NCI-H146 treated with DMSO at 0.1 percent for 48 hours (cell line): Measurements from ENCODE around the gene SETD1B.

Experiments
- DNase-seq: peaks from one replicate; lab custom pipeline; 2025; ENCODE audit not compliant: unreplicated experiment; lab: John Stamatoyannopoulos, UW

The SETD1B gene

GRCh38 chr12:121806546-121807423 is 3.0 kb downstream of the SETD1B start:
- DNase-seq: no peak

- no peak for DNase-seq
Measured at GRCh38 chr12:121807642-121808347, 4.0 kb downstream of the SETD1B start.

- DNase-seq: no peak
Measured at GRCh38 chr12:121808623-121809022, 4.8 kb downstream of the SETD1B start.

GRCh38 chr12:121809712-121810116 is 5.9 kb downstream of the SETD1B start:
- no peak for DNase-seq

GRCh38 chr12:121810234-121810817 is 6.5 kb downstream of the SETD1B start:
- no peak for DNase-seq

- DNase-seq: no peak
Measured at GRCh38 chr12:121810833-121811433, 7.1 kb downstream of the SETD1B start.

- DNase-seq: peak; percentile 63
Measured at GRCh38 chr12:121811434-121812319, 7.9 kb downstream of the SETD1B start.

- DNase-seq: no peak
Measured at GRCh38 chr12:121812320-121812871, 8.6 kb downstream of the SETD1B start.

- no peak for DNase-seq
Measured at GRCh38 chr12:121812921-121813896, 9.4 kb downstream of the SETD1B start.

GRCh38 chr12:121813951-121814350 is 10.1 kb downstream of the SETD1B start:
- no peak for DNase-seq

GRCh38 chr12:121814429-121815119 is 10.8 kb downstream of the SETD1B start:
- DNase-seq: no peak

- no peak for DNase-seq
Measured at GRCh38 chr12:121815263-121815662, 11.5 kb downstream of the SETD1B start.

- no peak for DNase-seq
Measured at GRCh38 chr12:121816925-121817647, 13.3 kb downstream of the SETD1B start.

GRCh38 chr12:121817648-121818043 is 13.8 kb downstream of the SETD1B start:
- DNase-seq: no peak

- no peak for DNase-seq
Measured at GRCh38 chr12:121819212-121819949, 15.6 kb downstream of the SETD1B start.

GRCh38 chr12:121820056-121820455 is 16.2 kb downstream of the SETD1B start:
- no peak for DNase-seq
